WTC11 (cell line): ENCODE measurements around the gene RIPK3. TPM values are rescaled to one million over a fixed set of nuclear protein-coding genes. Genes with fewer than 3 reads are reported as not detected.
A peak's percentile ranks its signal among the peaks of the same experiment; 100 is the strongest.

Source experiments
- ATAC-seq: fragments of 200-7000 bp; cut with Tn5 transposase; 2 replicates; pipeline ENCODE4 v1.10.0; 2021; ENCODE audit warnings: mild to moderate bottlenecking, moderate library complexity
- CTCF ChIA-PET: fragments of 300-600 bp; sonication (Branson Sonifier 250); formaldehyde crosslinking; loops from one replicate; lab custom pipeline; 2021; ENCODE audit warnings: antibody characterized with exemption; lab: Charles Lee
- POLR2A ChIA-PET: fragments of 350-600 bp; sonication (Branson Sonifier 250); formaldehyde crosslinking; loops from one replicate; lab custom pipeline; 2021; ENCODE audit warnings: antibody characterized with exemption; lab: Charles Lee
- DNase-seq: peaks from one replicate; pipeline ENCODE4 v3.0.0; 2021; ENCODE audit warnings: low spot score
- H3K27ac Mint-ChIP-seq: 2 replicates; pipeline ENCODE4 v1.8.0; 2021; ENCODE audit warnings: mixed read lengths
- H3K27me3 Mint-ChIP-seq: 2 replicates; pipeline ENCODE4 v1.8.0; 2021; ENCODE audit warnings: low read depth, mild to moderate bottlenecking, moderate library complexity, mixed read lengths
- H3K36me3 Mint-ChIP-seq: 2 replicates; pipeline ENCODE4 v1.8.0; 2021; ENCODE audit warnings: mixed read lengths
- H3K4me1 Mint-ChIP-seq: 2 replicates; pipeline ENCODE4 v1.8.0; 2022; ENCODE audit warnings: mixed read lengths
- H3K4me3 Mint-ChIP-seq: 2 replicates; pipeline ENCODE4 v1.8.0; 2021; ENCODE audit warnings: mild to moderate bottlenecking, moderate library complexity, mixed read lengths
- H3K9me3 Mint-ChIP-seq: 2 replicates; pipeline ENCODE4 v1.8.0; 2021; ENCODE audit warnings: mixed read lengths
- ATF1 ChIP-seq: sonication (generic); formaldehyde crosslinking; IDR thresholded peaks from 2 replicates; pipeline ENCODE4 v1.8.1; 2023; ENCODE audit warnings: mild to moderate bottlenecking, moderate library complexity, missing genetic modification reagents
- E2F5 ChIP-seq: sonication (generic); formaldehyde crosslinking; IDR thresholded peaks from 2 replicates; pipeline ENCODE4 v1.8.1; 2022; ENCODE audit warnings: mild to moderate bottlenecking, moderate library complexity, missing genetic modification reagents
- ELF4 ChIP-seq: sonication (generic); formaldehyde crosslinking; IDR thresholded peaks from 2 replicates; pipeline ENCODE4 v1.8.1; 2022; ENCODE audit warnings: low read depth, mild to moderate bottlenecking, moderate library complexity, missing genetic modification reagents
- ERG ChIP-seq: fragments of 250-450 bp; sonication (Bioruptor Pico); IDR thresholded peaks from 2 replicates; pipeline ENCODE4 v1.8.0; 2021; ENCODE audit warnings: mild to moderate bottlenecking
- GABPB1 ChIP-seq: sonication (generic); formaldehyde crosslinking; IDR thresholded peaks from 2 replicates; pipeline ENCODE4 v1.8.1; 2023; ENCODE audit warnings: mild to moderate bottlenecking, missing genetic modification reagents
- MAX ChIP-seq: sonication (generic); formaldehyde crosslinking; IDR thresholded peaks from 2 replicates; pipeline ENCODE4 v1.8.0; 2022; ENCODE audit warnings: mild to moderate bottlenecking, missing genetic modification reagents
- OVOL2 ChIP-seq: fragments of 250-450 bp; sonication (Bioruptor Pico); IDR thresholded peaks from 2 replicates; pipeline ENCODE4 v1.9.0; 2021; ENCODE audit warnings: mild to moderate bottlenecking, borderline replicate concordance
- USF1 ChIP-seq: sonication (generic); formaldehyde crosslinking; IDR thresholded peaks from 2 replicates; pipeline ENCODE4 v1.8.0; 2022; ENCODE audit warnings: mild to moderate bottlenecking, missing genetic modification reagents
- ZNF281 ChIP-seq: sonication (generic); formaldehyde crosslinking; IDR thresholded peaks from 2 replicates; pipeline ENCODE4 v1.8.0; 2023; ENCODE audit warnings: mild to moderate bottlenecking, missing genetic modification reagents
- ZNF396 ChIP-seq: fragments of 250-450 bp; sonication (Bioruptor Pico); IDR thresholded peaks from 2 replicates; pipeline ENCODE4 v1.8.0; 2021; ENCODE audit warnings: mild to moderate bottlenecking, moderate library complexity, borderline replicate concordance
- ZNF425 ChIP-seq: fragments of 250-450 bp; sonication (Bioruptor Pico); conservative IDR thresholded peaks from 2 replicates; pipeline ENCODE4 v1.9.0; 2021; ENCODE audit warnings: mild to moderate bottlenecking
- total RNA-seq: library from RNA; stranded (reverse); gene quantifications from 3 replicates; pipeline ENCODE4 v1.2.3, GENCODE V29; 2021
- TF ChIP-seq, protein P1 (sequence below): sonication (generic); formaldehyde crosslinking; IDR thresholded peaks from 2 replicates; pipeline ENCODE4 v1.8.1; 2023; ENCODE audit warnings: mild to moderate bottlenecking, moderate library complexity, missing genetic modification reagents
- TF ChIP-seq, protein P2 (sequence below): fragments of 200-600 bp; IDR thresholded peaks from 2 replicates; pipeline ENCODE4 v1.8.0; 2022; ENCODE audit warnings: antibody characterized with exemption
- TF ChIP-seq, protein P3 (sequence below): fragments of 250-450 bp; sonication (Bioruptor Pico); IDR thresholded peaks from 2 replicates; pipeline ENCODE4 v1.9.0; 2021; ENCODE audit warnings: mild to moderate bottlenecking

Gene RIPK3
- total RNA-seq, 1 experiment from 2014 or later = 0.83 TPM

DNA sequence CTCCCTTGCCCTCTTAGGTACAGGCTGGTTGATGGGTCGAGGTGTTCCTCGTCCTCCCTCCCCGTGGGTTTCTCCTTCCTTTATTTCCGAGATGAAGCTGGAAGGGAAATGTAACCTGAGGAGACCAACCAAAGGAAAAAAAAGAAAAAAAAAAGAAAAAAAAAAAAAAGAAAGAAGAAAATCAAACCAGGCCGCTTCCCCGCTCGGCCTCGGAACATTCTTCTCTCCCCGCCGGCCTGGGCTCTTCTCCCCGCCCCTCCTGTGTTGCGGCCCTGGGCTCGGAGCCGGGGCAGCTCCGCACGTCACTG is 26.6 kb upstream of the RIPK3 start (continued):
- TF ChIP-seq ERG (CRISPR knock-in tag) = no peak
- no peak for TF ChIP-seq ATF1
- TF ChIP-seq, protein P1, sequence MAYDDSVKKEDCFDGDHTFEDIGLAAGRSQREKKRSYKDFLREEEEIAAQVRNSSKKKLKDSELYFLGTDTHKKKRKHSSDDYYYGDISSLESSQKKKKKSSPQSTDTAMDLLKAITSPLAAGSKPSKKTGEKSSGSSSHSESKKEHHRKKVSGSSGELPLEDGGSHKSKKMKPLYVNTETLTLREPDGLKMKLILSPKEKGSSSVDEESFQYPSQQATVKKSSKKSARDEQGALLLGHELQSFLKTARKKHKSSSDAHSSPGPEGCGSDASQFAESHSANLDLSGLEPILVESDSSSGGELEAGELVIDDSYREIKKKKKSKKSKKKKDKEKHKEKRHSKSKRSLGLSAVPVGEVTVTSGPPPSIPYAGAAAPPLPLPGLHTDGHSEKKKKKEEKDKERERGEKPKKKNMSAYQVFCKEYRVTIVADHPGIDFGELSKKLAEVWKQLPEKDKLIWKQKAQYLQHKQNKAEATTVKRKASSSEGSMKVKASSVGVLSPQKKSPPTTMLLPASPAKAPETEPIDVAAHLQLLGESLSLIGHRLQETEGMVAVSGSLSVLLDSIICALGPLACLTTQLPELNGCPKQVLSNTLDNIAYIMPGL = no peak
- no peak for TF ChIP-seq GABPB1 (CRISPR knock-in tag)

- ChIA-PET CTCF (interaction anchor here (0.6 to 2.3 kb wide), 43 partner anchors 8 to 960 kb away, joined by 3 to 148 read pairs (median 6); partner anchors contain the start of genes ADCY4, CBLN3, DHRS1 and KHNYN), POLR2A (interaction anchor here (0.5 to 2.0 kb wide), 5 partner anchors 32 to 1554 kb away, joined by 3 to 23 read pairs (median 5); partner anchors contain the start of genes CBLN3, KHNYN and SDR39U1)
- peak overlapping the region; percentile 90 for H3K4me3 Mint-ChIP-seq
- ATAC-seq = peak; percentile 33
- DNase-seq = peak; percentile 90
- H3K27ac Mint-ChIP-seq = peak overlapping the region; percentile 65; the same call in 1 of the 2 replicates
- no peaks in the 10 kb centered on the region for H3K36me3 Mint-ChIP-seq
- H3K27me3 Mint-ChIP-seq = peaks cover 29% of the 10 kb centered on the region
- TF ChIP-seq, protein P2, sequence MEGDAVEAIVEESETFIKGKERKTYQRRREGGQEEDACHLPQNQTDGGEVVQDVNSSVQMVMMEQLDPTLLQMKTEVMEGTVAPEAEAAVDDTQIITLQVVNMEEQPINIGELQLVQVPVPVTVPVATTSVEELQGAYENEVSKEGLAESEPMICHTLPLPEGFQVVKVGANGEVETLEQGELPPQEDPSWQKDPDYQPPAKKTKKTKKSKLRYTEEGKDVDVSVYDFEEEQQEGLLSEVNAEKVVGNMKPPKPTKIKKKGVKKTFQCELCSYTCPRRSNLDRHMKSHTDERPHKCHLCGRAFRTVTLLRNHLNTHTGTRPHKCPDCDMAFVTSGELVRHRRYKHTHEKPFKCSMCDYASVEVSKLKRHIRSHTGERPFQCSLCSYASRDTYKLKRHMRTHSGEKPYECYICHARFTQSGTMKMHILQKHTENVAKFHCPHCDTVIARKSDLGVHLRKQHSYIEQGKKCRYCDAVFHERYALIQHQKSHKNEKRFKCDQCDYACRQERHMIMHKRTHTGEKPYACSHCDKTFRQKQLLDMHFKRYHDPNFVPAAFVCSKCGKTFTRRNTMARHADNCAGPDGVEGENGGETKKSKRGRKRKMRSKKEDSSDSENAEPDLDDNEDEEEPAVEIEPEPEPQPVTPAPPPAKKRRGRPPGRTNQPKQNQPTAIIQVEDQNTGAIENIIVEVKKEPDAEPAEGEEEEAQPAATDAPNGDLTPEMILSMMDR = peak; percentile 54; the same call in 1 of the 2 replicates
- no peak for TF ChIP-seq ELF4
- TF ChIP-seq GABPB1 (CRISPR knock-in tag) = peak; percentile 45; the same call in 1 of the 2 replicates
- TF ChIP-seq, protein P1 = peak; percentile 69
- H3K9me3 Mint-ChIP-seq = no peaks in the 10 kb centered on the region
- peaks cover 15% of the 10 kb centered on the region for H3K4me1 Mint-ChIP-seq
Measured at GRCh38 chr14:24365600-24366412, 26.0 kb upstream of the RIPK3 start.

- ChIA-PET CTCF (interaction anchor here (2.2 to 2.3 kb wide), 8 partner anchors 12 to 71 kb away, joined by 12 to 148 read pairs (median 23); partner anchors contain the start of genes CBLN3, KHNYN and NYNRIN), POLR2A (no interaction called here)
- H3K36me3 Mint-ChIP-seq = no peaks in the 10 kb centered on the region
- H3K27ac Mint-ChIP-seq = no peak overlapping the region
- peaks cover 39% of the 10 kb centered on the region for H3K27me3 Mint-ChIP-seq
- no peak for DNase-seq
- no peak for ATAC-seq
- no peaks in the 10 kb centered on the region for H3K9me3 Mint-ChIP-seq
- no peak overlapping the region for H3K4me3 Mint-ChIP-seq
- peaks cover 15% of the 10 kb centered on the region for H3K4me1 Mint-ChIP-seq
- TF ChIP-seq, protein P3, sequence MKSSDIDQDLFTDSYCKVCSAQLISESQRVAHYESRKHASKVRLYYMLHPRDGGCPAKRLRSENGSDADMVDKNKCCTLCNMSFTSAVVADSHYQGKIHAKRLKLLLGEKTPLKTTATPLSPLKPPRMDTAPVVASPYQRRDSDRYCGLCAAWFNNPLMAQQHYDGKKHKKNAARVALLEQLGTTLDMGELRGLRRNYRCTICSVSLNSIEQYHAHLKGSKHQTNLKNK (CRISPR knock-in tag) = no peak
- no peak for TF ChIP-seq OVOL2 (CRISPR knock-in tag)
- TF ChIP-seq ZNF396 (CRISPR knock-in tag) = no peak
- TF ChIP-seq ZNF281 (CRISPR knock-in tag) = no peak
- TF ChIP-seq MAX = no peak
- TF ChIP-seq E2F5 = no peak
- TF ChIP-seq USF1 (CRISPR knock-in tag) = no peak
- TF ChIP-seq ZNF425 (CRISPR knock-in tag) = no peak
Measured at GRCh38 chr14:24364841-24365240, 25.1 kb upstream of the RIPK3 start.
